Stimulated activated CD8-positive, alpha-beta memory T cell treated with anti-CD3 and anti-CD28 coated beads, Interleukin-4, amount 100 ng/mL, for 48 hours (primary cell): Measurements from ENCODE around the gene SOCS3.
A peak's percentile ranks its signal among the peaks of the same experiment; 100 is the strongest.
"Not testable (repeated sequence)": the region's sequence is repeated elsewhere in the genome, so short reads cannot be mapped to it uniquely, and the experiment has no call there.

Experiments used
- DNase-seq: peaks from one replicate; pipeline ENCODE4 v3.0.0-alpha.2; 2020

Gene SOCS3

GRCh38 chr17:78325076-78325687 lies 34.7 kb downstream of the SOCS3 start:
- no peak for DNase-seq

DNA sequence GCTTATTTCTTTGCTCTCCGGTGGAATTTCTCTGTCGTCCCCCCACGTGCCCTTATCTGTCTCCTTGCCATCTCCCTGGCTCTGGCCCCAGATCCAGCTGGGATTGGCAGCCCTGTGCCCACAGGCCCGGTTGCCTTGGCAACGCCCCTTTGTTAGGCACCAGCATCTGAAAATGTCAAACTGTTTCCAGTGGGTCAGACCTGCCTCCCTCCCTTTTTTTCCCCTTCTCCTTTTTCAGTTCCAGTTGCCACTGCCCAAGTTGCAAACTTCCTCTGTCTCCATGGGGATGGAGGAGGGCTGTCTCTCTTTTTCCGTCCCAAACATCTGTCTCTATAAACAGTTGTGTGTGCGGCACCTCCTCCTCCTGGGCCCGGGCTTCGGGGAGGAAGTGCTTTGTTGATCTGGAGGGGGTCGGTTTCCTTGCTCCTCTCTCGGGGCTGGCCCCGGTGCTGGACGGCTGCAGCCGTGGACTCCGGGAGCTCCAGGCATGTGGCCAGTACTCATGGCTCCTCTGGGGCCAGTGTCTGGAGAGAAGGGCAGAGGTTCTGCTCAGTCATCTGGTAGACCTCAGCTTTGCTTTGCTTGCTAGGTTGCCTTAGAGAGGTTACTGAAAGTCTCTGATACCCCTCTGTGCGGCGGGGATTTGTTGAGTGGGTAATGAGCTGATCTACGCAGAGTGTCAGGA lies 35.3 kb downstream of the SOCS3 start:
- DNase-seq: no peak

DNA sequence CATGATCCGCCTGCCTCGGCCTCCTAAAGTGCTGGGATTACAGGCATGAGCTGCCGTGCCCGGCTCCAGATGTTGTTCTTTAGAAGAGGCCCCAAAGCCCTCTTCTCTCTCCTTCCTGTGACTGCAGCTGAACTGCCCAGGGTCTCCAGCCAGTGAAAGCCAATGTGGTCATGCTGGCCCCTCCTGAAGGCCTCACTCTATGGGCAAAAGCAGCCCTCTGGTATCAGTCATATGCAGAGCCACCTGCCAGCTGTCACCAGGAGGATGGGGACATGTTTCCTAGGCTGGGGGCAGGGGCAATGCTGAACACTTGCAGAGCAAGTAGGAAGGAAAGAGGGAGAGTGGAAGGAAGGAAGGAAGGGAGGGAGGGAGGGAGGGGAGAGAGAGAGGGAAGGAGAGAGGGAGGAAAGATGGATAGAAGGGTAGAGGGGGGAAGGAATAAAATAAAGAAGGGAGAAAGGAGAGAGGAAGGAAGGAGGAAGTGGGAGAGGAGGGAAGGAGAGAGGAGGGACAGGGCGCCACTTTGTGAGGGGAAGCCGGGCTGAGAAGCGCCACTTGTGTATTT lies 36.0 kb downstream of the SOCS3 start:
- DNase-seq: no peak

DNA sequence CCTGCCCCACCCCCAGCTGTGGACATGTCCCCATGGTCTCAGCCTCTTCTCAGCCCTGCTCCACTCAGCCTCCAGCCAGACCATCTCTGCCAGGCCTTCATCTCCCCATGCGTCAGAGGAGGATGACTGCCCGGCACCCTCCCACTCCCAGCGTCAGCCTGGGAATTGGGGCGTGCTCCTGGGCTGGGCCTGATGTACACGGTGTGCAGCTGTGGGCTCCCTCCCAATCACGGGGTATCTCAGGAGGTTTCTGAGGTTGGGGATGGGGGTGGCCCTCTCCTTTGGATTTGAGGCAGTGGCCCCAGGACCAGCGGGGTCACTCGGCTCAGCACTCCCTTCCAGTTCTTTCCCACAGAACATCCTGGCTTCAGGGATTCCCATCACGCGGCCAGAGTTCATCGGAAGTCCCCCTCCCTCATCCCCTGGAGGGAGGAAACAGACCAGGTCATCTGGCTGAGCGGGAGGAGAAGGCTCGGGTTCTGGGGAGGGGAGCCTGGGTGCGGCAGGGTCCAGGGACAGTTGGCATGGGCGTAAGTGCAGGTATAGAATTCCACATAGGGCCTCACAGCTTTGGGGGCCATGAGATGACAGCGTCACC lies 36.9 kb downstream of the SOCS3 start:
- DNase-seq: no peak

GRCh38 chr17:78322327-78322857 lies 37.5 kb downstream of the SOCS3 start:
- DNase-seq: no peak

DNA sequence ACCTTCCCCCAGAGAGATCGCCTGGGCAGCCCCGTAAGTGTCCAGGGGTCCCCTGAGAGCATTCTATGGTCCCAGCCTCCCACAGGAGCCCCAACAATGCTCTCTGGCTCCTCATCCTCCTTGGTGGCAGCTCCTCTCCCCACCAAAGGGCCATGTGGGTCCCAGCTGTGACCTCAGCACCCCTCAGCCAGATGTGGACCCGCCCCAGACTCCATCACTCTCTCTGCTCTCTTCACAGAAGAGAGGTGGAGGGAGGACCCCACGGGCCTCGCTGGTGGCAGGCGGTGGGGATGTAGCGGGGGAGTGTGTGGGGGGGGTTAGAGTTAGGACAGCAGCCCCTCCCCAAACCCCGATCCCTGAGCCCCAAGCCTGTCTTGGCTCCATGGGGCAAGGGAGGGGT lies 41.0 kb downstream of the SOCS3 start:
- no peak for DNase-seq

DNA sequence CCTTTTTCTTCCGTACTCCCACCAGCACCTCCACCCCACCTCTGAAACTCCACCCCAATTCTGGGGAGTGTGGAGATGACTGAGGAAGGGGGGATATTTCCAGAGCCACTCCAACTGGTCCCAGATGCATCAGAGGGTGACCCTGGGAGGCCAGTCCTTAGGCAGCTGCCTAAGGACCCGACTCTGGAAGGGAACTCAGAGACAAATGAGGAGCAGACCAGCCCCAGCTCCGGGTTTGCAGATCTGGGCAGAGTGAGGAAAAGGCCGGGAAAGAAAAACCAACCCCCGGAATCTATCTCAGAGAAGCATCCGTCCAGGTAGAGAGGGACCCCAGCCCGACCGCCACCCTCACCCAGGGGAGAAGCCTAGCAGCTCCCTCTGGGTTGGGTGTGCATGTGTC lies 41.5 kb downstream of the SOCS3 start:
- no peak for DNase-seq

DNA sequence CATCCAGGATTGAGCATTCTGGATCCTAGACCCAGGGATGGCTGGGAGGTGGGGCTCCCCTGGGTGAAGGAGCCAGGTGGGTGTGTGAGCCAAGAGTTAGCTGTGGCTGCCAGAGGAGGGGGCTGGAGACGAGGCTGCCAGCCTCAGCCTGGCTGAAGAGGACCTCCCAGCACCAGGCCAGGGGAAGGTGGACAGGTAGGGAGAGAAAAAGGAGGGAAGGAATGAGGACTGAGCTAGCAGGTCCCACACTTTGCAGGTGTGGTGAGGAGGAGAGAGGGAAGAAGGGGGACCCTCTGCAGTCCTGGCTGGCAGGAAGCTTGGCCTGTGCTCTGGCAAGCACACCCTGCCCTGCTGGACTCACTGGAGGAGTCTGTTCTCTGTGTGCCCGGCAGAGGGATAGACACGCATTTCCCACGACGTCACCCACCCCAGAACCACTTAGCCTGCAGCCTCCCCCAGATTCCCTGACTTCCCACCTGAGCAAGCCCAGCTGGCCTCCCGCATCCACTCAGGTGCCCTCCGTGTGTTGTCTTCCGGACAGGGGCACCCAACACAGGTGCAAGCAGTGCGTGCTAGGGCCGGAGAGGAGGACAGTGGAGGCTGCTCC lies 42.0 kb downstream of the SOCS3 start:
- no peak for DNase-seq

DNA sequence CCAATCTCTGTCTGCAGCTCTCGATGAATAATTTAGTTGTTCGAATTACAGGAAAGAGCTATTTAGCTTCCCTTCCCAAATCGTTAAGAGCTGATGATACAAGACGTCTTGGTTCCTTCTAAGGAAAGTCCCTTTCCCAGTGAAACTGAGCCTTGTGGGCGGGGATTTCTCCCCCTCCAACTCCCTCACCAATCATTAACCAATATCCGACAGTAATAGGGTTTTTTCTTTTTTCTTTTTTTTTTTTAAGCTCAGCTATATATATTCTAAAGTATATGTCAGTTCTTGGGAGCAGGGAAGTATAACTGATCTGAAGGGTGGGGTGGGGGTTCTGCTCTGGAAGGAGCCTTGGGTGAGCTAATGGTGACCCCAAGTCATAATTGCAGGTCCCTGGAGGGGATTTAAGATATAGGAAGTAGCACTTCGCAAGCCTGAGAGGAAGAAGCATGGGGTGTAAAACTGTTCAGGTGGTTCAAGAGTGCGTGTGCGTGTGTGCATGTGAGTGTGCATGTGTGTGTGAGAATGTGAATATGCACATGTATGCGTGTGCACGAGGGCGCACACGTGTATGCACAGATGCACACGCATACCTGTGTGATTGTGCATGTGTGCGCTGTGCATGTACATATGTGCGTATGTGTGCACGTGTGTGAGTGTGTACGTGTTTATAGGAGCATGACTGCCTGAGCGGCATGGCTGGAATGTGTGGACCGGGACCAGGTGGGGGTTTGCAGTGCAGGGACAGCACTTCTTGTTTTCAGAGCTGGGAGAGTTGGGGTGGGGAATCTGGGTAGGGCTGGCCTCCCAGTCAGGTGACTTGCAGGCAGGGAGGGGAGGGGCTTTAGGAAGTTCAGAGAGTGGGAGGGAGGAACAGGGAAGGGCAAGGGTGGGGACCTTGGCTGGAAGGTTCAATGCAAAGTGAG lies 42.7 kb downstream of the SOCS3 start:
- DNase-seq: no peak

DNA sequence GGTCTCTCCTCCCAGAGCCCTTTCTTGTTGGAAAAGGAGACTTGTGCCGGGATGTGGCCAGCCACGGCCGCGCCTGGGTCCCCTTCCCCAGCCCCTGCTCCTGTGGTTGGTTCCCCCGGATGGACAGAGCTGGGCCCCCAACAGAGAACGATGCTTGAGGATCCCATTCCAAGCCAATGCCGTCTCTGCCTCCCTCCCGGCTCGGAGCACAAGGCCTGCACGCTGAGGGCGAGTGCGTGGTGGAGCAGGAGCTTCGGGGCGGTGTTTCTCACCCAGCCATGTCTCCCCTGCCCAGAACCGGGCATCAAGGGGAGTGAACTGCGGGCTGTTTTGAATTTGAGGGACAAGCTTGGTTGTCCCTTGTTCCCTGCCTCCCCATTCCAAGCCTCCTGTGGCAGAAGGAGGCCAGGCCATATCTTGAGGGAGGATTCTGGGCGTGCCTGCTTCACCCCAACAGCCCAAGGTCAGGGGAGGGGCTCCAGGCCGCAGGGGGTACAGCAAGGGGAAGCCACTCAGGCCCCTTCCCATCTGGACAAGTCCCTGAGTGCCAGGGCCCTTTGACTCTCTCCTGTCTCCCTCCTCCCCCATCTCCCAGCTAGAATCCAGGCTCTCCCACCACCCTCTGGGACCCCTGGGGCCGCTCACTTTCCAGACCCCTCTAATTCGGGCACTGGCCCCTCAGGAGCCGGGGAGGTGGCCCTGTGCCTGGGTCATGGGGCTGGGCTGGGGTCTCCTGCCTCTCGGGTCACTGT lies 43.6 kb downstream of the SOCS3 start:
- no peak for DNase-seq

DNA sequence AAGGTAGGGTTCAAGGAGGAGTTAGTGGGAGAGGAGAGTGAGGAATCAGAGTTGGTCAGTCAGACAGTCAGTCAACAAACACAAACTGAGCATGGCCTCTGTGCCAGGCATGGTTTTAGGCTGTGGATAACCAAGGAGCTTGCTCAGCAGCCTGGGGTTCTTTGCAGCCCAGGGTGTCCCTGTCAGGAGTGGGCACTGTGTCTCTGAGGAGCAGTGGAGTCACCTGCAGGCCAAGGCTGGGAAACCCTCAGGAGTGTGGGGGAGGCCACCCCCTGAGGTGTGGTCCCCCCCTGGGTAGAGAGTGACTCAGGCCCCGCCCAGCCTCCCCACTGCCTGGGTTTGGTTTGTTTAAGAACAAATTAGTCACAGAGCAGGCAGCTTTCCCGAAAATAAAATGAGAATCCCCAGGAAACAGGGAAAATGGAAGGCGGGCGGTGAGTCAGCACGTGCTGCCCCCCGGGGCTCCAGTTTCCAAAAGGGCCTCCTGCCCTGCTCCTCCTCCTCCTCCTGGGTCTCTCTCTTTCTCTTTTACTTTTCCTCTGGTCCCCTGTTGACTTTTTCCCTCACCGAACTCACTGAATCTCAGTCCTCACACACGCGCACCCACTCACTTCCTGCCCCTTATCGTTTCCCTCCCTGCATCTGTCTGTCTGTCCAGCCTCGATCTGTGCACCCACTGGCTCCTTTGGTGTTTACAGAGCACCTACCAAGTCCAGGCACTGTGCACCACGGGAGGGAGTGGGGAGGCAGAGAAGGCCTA lies 44.3 kb downstream of the SOCS3 start:
- DNase-seq: peak; percentile 79

GRCh38 chr17:78314683-78315354 lies 45.1 kb downstream of the SOCS3 start:
- DNase-seq: peak; percentile 52

GRCh38 chr17:78313735-78314648 lies 45.9 kb downstream of the SOCS3 start:
- peak; percentile 85 for DNase-seq

DNA sequence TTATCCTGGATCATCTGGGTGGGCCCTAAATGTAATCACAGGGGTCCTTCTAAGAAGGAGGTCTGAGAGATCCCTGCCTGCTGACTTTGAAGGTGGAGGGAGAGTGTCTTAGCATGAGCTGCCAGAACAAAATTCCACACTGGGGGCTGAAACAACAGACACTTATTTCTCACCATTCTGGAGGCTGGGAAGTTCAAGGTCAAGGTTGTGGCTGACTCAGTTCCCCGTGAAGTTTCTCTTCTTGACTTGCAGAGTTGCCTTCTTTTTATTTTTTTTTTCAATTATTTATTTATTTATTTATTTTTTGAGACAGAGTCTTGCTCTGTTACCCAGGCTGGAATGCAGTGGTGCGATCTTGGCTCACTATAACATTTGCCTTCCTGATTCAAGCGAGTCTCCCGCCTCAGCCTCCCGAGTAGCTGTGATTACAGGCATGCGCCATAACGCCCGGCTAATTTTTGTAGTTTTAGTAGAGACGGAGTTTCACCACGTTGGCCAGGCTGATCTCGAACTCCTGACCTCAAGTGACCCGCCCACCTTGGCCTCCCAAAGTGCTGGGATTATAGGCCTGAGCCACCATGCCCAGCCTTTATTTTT lies 50.1 kb downstream of the SOCS3 start:
- DNase-seq: not testable (repeated sequence)

GRCh38 chr17:78307887-78308638 lies 51.8 kb downstream of the SOCS3 start:
- no peak for DNase-seq

DNA sequence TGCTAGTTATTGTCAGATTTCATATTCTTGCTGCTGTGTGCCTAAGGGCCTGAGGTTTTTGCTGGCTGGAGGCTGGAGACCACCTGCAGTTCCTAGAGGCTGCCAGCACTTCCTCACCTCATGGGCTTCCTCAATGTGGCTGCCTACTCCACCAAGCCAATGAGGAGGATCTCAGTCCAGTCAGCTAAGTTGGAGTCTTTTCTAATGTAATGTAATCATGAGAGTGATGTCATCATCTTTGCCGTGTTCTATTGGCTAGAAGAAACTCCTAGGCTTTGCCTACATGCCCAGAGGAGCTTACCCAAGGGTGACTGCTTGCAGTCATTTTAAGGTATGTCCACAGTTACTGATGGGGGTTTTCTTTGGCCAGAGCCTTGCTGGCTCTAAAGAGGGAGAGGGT lies 53.0 kb downstream of the SOCS3 start:
- no peak for DNase-seq
